ENCODE data around the gene NFU1.
"Not testable (repeated sequence)": the region's sequence is repeated elsewhere in the genome, so short reads cannot be mapped to it uniquely, and the experiment has no call there.

Gene NFU1

DNA sequence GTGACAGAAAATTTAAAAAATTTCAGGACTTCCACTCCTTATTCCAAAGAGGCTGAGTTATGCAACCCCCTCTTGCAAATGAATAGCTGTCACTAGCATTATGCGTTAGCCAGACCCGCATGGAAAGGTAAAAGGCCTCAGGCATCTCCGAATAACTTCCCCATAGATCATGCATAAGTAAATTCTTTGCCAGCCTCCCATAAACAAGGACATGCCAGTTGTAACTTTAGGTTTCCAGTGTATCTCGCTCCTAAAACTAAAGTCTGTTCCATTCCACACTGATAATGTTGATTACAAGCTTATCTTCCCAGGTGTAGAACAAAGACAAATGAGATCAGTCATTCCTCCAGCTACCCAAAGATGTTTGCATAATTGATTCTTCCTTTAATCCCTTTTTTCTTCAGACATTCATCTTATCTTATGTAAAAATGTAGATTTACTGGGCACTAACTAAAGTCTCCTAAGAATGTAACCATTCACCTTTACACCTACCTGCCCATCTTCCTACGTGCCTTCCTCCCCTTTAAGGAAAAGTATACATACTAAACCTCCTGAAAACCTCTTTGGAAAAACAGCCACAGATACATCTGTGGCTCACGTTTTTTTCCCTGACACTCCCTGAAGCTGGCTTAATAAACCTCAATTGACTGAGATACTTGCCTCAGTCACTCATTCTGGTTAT, 13.6 kb upstream of the NFU1 start:
- no peak for DNase-seq (ENCODE audit: low read depth, low spot score)

DNA sequence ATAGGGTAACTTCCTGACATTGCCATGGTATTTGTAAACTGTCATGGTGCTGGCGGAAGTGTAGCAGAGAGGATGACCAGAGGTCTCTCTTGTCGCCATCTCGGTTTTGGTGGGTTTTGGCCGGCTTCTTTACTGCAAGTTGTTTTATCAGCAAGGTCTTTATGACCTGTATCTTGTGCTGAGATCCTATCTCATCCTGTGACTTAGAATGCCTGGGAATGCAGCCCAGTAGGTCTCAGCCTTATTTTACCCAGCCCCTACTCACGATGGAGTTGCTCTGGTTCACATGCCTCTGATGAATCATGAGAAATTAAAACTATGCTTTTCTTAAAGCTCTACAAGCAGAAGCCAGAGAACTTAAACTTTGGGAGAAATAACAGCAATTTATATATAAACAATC, 12.7 kb upstream of the NFU1 start:
- DNase-seq (ENCODE audit: low read depth, low spot score), result no peak

DNA sequence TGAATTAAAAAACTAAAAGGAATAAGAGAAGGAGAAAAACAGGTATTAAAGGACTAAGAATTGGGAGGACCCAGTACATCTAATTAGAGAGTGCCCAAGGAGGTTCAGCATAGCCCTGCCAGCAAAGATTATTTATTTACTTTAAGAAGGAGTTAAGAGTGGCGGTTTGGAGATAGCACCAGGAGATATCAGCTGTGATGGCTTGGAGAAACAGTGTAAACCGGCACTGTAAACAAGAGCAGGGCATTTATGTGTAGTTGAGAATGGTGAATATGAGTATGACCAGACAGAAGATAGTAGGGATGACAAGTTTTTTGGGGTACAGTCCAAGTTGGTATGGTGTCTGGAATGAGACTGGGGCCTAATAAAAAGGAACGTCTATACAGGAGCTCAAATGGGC, 6.4 kb upstream of the NFU1 start:
- not testable (repeated sequence) for DNase-seq (ENCODE audit: low read depth, low spot score)

DNA sequence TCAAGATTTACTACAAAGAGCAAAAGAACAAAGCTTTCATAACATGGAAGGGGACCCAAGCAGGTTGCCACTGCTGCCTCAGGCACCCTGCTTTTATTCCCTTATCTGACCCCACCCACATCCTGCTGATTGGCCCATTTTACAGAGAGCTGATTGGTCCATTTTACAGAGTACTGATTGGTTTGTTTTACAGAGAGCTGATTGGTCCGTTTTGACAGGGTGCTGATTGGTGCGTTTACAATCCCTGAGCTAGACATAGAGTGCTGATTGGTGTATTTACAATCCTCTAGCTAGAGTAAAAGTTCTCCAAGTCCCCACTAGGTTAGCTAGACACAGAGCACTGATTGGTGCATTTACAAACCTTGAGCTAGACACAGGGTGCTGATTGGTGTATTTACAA, 2.3 kb upstream of the NFU1 start:
- not testable (repeated sequence) for DNase-seq (ENCODE audit: low read depth, low spot score)

DNA sequence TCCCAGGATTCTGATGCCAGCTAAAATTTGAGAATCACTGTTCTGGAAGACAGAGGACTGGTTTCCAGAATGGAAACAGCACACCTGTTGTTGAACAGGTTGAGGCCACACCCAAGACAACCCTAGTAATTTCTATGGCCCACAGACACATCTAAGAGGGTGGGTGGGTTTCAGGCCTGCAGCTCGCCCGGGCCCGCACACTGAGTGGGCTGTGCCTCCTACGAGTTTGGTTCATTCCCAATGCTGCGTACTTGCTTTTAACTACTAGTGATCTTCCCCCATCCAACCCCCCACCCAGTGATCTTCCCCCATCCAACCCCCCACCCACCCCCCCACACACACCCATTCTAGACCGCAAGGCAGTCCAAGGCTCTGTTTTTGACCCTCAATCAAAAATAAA, 1.3 kb upstream of the NFU1 start:
- no peak for DNase-seq (ENCODE audit: low read depth, low spot score)

DNA sequence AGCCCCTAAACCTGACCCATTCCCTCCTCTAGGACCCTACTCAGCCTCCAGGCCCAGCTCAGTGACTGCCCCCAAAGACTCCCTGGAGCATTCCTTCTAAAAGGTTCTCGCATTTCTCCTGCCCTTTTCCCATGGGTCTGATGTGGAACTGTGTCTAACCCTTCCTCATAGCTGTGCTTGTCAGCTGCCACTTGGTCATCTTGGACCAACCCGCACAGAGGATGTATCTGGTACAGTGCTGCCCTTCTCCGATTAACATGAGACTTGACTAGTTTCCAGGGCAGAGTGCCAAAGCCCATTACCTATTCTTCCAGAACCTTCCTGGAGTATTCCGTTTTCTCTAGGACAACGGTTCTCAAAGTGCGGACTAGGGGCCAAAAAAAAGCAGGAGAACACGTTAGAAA, 518 bp upstream of the NFU1 start:
- DNase-seq (ENCODE audit: low read depth, low spot score), result no peak

DNA sequence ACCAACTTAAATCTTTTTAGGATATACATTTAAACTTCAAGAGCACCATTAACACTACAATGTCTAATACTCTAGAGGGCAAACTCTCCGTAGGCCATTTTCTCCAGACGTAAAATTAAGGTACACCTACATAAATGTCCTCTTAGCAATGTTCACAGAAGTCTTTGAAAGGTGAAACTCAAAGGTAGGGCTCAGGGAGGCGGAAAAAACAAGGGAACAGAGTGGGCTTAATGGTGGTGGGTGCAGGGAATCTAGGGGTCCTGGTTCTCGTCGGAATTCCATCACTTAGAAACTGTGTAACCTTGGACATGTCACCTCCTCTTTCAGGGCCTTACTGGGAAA, 668 bp downstream of the NFU1 start:
- no peak for DNase-seq (ENCODE audit: low read depth, low spot score)

DNA sequence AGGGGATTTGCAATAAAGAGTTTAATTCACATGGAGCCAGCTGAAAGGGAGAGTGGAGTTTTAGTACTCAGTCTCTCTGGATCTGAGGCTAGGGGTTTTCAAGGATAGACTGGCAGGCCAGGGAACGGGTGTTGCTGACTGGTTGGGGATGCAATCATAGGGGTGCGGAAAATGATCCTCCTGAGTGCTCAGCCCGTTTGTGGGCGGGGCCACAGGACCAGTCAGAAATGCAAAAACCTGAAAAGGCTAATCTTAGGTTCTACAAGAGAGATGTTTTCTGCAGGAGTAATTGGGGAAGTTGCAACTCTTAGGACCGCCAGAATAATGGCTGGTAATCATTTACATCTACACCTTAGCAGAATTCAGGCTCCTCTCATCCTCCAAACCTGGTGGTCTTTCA, 2.5 kb downstream of the NFU1 start:
- DNase-seq (ENCODE audit: low read depth, low spot score), result no peak

DNA sequence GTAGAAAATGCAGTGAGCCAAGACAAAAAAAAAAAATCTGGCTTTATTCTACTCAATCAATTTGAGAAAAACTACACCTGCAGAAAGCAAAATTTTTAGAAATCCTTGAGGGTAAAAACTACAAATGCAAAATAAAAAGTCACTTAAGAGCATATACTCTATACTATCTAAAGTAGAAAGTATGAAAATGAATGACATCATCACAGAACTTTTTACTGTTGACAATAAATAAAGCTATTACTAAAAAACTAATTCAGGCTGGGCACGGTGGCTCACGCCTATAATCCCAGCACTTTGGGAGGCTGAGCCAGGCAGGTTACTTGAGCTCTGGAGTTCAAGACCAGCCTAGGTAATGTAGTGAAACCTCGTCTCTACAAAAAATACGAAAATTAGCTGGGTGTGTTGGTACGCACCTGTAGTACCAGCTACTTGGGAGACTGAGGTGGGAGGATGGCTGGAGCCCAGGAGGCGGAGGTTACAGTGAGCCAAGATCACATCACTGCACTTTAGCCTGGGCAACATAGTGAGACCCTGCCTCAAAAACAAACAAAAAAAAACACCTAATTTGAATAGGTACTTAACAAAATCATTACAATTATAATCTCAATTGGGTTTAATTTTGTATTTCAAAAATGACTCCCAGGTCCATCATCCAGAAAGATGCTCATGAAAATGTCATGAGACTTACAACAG, 7.6 kb downstream of the NFU1 start:
- no peak for DNase-seq (ENCODE audit: low read depth, low spot score)

DNA sequence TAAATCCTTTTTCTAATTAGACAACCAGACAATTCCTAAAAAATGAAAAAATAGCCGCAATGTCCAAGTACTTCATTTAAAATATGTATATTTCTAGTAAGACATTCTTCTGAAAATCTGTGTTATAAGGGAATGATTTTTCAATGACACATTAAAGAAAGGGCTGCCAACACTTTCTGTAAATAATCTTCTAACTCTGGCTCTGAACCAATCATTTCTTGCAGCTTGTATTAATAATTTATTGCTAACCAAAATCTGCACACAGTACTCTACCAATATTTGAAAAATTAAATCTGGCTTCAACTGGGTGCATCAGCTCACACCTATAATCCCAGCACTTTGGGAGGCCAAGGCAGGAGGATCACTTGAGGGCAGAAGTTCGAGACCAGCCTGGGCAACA, 8.3 kb downstream of the NFU1 start:
- DNase-seq (ENCODE audit: low read depth, low spot score), result no peak

DNA sequence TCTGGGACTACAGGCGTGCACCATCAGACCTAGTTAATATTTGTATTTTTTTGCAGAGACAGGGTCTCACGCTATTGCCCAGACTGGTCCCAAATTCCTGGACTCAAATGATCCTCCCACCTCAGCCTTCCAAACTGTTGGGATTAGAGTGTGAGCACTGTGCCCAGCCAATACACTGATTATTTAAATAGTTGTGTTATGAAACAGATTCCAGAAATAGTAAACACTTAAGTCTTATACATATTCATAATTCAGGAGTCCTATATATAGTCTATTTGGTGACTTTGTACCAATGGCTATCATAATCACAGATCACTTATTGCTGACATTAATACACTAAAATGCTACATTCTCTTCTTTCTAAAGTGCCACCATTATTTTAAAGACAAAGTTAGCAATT, 12.8 kb downstream of the NFU1 start:
- DNase-seq (ENCODE audit: low read depth, low spot score), result no peak

DNA sequence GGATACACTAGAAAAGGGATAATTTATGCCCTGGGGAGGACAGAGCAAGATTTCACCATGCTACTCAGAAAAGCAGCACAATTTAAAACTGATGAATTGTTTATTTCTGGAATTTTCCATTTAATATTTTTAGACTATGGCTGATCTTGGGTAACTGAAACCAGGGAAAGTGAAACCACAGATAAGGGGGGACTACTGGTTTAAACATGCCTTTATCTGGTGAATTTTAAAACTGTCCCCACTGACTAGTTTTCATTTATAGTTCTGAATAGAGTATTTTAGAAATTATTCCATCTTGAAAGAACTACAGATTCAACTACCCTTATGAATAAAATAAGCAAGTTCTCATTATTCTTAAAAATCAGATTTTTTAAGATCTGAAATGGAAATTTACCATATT, 15.0 kb downstream of the NFU1 start:
- no peak for DNase-seq (ENCODE audit: low read depth, low spot score)

DNA sequence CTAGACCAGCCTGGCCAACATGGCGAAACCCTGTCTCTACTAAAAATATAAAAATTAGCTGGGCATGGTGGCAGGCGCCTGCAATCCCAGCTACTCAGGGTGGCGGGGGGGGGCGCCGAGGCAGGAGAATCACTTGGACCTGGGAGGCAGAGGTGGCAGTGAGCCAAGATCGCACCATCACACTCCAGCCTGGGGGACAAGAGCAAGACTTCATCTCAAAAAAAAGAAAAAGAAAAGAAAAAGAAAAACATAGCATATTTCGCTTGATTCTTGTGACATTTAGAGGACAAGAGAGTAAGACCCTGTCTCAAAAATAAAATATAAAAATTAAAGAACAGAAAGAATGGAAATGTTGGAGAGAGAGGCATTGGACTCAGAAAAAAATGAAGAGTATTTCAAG, 18.1 kb downstream of the NFU1 start:
- DNase-seq (ENCODE audit: low read depth, low spot score), result not testable (repeated sequence)

DNA sequence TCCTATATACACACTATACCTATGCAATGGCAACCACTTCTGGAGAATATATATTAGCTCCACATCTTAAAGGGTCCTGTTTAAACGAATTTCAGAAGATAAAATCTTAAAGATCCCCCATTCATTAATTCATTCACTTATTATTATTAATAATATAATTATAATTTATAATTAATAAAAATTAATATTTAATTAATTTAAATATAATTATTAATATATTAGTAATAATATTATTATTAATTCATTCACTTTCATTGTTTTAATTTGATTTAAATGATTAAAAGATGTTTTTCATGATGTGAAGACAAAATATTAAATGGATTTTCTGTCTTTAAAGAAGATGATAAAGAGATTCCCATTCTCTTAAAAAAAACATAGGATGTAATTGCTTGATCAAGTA, 21.1 kb downstream of the NFU1 start:
- DNase-seq (ENCODE audit: low read depth, low spot score), result no peak

DNA sequence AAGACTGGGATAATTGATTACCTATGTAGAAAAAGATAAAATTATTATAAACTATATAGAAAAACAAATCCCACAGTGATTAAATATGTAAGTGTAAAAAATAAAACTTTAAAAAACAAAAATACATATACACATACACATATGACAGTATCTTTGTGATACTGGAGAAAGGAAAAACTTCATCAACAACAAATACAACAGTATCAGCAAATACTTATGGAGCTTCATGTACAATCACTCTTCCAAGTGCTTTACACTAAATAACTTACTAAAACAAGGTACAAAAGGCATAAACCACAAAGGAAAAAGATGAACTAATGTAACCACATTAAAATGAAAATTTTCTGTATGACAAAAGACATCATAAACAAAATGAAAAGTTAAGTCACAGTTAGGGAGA, 26.1 kb downstream of the NFU1 start:
- DNase-seq (ENCODE audit: low read depth, low spot score), result no peak

DNA sequence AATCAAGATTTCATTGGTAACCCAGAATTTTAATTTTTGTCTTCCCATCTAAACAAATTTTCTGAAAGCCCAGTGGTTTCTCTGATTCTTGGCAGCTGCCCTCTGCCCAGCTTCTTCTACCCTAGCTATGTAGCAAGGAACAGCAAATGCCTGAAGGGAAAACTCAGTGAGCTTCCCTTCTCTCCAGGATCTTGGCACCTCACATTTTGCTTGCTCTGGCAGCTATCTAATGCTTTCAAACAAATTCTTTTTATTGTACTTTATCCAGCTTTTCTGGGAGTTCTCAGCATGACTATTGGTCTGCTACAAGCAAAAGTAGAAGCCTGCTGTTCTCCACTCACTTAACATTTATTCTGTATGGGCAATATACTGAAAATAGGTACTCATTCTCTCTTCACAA, 31.9 kb downstream of the NFU1 start:
- DNase-seq (ENCODE audit: low read depth, low spot score), result no peak

DNA sequence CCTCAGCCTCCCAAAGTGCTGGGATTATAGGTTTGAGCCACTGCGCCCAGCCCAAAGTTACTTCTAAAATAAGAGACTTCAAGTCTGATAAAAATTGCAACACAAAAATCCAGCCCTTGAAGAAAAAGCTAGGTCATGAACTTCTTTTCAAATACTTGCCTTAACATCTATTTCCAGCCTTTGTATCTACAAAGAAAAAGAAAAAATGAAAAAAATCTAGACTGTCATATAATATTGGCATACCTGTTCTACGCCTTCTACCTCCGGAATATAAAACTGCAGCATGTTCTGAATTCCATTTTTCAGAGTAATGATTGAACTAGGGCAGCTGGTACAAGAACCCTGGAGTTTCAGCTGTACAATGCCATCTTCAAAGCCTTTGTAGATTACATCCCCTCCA, 37.1 kb downstream of the NFU1 start:
- DNase-seq (ENCODE audit: low read depth, low spot score), result no peak

DNA sequence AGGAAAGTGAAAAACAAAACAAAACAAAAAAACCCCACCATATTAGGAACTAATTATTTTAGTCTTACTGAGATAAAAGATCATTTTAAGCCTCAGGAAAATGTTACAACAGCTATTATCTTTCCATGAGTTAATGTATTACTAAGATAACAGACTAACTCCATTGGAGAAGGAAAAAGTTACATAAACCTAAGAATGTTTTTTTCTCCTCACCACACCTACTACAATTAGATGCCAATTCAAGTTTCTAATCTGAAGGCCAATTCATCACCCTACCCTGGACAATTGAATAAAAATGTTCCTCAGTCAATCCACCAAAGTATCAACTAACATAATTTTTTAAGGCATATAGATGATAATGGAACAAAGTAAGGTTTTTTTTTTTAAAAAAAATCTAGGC, 40.0 kb downstream of the NFU1 start:
- no peak for DNase-seq (ENCODE audit: low read depth, low spot score)

DNA sequence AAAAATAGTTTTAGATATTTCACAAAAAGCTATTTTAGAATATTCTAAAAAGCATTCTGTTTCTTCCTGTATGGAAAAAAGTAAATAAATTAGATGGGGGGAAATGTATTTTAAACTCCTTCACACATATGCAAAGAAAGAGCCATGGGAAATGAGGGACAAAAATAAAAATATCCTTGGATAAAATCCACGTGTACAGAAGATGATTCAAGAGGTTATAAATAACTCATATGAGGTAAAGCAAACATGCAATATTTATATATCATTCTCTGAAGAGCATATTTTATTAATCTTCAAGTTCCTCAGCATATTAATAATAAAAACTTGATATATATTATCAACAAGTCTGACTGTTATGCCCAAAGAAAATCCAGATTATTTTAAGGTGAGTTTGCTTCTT, 41.4 kb downstream of the NFU1 start:
- DNase-seq (ENCODE audit: low read depth, low spot score), result no peak

DNA sequence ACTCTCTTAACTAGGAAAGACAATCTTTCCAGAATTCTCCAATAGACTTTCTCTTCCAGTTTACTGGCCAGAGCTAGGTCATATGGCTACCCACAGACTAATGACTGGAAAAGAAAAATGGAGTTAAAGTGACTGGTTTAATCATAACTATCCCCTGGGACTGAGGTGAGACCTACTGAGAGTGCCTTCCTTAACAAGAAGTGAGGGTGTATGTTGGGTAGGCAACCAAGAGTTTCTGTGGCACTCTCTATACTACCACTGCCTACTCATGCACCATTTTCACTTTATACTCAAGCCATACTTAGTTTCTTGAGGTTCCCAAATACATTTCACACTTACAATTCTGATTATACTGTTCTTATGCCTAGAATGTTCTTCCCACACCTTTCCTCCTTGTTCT, 43.3 kb downstream of the NFU1 start:
- DNase-seq (ENCODE audit: low read depth, low spot score), result no peak

DNA sequence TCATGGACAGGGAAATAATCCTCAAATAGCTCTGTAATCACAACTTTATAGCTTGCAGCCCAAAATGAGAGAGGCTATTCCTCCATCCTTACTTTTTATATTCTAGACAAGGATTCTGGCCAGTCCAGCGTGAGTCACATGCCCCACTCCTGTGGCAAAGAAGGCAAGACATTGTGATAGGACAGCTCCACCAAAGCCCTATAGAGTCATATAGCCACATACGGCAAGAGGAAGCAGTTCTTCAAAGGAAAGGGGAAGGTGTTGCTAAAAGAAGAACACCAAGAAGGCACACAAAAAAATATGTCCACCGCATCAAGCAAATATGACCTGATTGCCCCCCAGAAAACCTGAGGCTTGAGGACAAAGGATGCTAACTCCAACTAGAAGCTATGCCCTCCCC, 46.8 kb downstream of the NFU1 start:
- DNase-seq (ENCODE audit: low read depth, low spot score), result no peak

DNA sequence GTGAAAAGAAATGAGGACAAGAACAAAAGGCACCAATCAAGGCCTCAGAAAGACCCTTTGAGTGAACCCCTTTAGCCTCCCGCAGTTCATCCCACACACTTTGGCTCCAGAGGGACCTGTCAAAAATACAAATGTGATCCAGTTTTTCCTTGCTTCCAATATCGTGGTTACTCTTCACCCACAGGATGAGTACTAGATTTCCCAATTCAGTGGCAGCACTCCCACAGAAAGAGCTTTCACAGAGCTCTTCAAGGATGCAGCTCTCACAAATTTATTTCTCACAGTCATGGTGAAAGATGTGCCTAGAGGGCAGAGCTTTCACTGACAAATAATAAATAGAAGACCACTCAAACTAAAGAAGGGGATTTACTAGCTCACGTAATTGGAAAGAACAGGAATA, 47.2 kb downstream of the NFU1 start:
- no peak for DNase-seq (ENCODE audit: low read depth, low spot score)

DNA sequence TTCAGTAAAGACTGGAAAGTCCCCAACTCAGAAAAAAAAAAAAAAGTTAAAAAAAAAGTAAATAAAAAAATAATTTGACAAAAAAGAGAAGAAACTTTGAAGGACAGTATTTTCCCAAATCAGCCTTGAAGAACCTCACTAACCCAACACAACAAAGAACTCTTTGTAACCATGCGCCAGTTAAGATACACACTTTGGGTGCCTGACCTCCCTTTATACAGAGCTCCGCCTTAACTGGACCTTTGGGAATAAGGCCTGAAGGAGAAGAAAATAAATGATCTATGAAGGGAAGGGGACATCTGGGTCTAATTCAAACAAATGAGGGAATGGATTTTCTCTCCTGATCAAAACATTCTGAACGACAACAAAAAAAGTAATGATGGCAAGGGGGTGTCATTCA, 48.0 kb downstream of the NFU1 start:
- DNase-seq (ENCODE audit: low read depth, low spot score), result no peak

All from iPS DF 19.7 (cell line).